Activated gamma-delta T cell (primary cell): Measurements from ENCODE around the gene ZNF335.

Experiments used
- DNase-seq: peaks from one replicate; lab custom pipeline; 2025; lab: John Stamatoyannopoulos, UW
- total RNA-seq, 2 donors: gene quantifications; one replicate each; lab custom pipeline; 2026; lab: John Stamatoyannopoulos, UW

Gene ZNF335, protein sequence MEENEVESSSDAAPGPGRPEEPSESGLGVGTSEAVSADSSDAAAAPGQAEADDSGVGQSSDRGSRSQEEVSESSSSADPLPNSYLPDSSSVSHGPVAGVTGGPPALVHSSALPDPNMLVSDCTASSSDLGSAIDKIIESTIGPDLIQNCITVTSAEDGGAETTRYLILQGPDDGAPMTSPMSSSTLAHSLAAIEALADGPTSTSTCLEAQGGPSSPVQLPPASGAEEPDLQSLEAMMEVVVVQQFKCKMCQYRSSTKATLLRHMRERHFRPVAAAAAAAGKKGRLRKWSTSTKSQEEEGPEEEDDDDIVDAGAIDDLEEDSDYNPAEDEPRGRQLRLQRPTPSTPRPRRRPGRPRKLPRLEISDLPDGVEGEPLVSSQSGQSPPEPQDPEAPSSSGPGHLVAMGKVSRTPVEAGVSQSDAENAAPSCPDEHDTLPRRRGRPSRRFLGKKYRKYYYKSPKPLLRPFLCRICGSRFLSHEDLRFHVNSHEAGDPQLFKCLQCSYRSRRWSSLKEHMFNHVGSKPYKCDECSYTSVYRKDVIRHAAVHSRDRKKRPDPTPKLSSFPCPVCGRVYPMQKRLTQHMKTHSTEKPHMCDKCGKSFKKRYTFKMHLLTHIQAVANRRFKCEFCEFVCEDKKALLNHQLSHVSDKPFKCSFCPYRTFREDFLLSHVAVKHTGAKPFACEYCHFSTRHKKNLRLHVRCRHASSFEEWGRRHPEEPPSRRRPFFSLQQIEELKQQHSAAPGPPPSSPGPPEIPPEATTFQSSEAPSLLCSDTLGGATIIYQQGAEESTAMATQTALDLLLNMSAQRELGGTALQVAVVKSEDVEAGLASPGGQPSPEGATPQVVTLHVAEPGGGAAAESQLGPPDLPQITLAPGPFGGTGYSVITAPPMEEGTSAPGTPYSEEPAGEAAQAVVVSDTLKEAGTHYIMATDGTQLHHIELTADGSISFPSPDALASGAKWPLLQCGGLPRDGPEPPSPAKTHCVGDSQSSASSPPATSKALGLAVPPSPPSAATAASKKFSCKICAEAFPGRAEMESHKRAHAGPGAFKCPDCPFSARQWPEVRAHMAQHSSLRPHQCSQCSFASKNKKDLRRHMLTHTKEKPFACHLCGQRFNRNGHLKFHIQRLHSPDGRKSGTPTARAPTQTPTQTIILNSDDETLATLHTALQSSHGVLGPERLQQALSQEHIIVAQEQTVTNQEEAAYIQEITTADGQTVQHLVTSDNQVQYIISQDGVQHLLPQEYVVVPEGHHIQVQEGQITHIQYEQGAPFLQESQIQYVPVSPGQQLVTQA (N-terminal part only)
- 157 to 195 reads per million in 2 donors for total RNA-seq

DNA sequence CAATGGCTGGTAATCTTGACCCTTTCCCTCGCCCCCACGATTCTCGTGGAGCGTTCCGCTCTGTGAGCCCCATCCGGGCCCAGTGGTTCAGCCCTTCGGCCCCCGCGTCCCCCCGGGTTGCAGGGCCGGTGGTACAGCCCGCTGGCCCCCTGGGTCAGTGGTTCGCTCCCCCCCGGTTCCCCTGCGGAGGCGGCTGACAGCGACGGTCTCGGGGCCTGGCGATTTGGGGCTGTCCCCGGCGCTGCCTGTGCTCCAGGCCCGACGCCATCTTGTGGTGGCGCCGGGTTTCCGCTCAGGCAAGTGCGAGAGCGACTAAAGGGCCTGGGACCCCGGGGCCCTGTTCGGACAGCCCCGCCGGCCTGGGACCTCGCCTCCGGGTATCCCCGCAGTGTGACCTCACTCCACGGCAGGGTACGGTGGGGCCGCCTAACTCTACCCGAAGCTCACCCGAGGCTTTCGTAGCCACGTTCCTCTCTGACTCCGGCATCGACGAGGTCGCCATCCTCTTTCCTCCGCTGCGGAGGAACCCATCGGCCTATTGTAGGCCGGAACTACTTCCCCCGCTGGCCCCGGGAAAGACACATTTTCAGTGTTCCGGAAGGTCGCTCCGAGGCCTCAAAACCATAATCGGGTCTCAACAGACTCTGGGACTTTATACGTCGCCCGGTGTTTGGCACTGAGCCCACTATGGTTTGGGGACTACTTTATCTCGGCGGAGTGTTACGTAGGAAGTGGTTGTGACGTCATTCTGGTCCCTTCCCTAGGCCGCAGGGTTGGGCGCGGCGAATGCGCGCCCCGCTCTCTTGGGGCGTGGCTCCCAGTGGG, at the start of gene ZNF335:
Gene ZNF335 (minus strand): TSS at position 529 of the 825 bp plus-strand sequence. CDS start 793 bp downstream, outside the sequence.
- DNase-seq = peak; percentile 91

DNA sequence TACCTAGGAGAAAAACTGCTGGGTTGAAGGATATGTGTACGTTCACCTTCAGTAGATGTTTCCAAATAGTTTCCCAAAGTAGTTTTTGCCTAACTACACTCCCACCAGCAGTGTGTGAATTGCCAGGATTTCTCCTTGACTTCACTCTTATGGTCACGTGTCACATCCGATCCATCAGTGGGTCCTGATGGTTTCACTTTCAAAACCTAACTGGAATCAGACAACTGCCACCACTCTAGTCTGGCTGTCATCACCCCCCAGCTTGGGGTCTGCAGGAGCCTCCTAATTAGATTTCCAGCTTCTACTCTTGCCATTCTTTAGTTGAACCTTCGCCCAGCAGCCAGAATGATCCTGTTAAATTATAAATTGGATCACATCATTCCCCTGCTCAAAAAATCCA, 48.6 kb upstream of the ZNF335 start:
- no peak for DNase-seq

DNA sequence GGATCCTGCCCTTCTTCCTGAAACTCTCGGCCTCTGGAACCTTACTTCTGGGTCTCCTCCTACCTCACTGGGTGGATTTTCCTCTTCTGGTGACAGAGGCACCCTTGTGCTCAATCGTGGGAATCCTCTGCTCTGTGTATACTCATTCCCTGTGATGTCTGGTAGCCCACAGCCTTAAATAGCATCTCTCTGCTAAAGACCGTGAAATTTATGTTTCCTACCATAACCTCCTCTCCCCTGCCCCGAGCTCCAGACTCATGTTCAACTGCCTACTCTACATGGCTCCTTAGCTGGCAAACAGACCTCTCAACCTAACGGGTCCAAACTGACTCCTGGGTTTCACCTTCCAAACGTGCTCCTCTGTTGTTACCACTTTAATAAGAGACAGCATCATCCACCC, 46.6 kb upstream of the ZNF335 start:
- DNase-seq = no peak

DNA sequence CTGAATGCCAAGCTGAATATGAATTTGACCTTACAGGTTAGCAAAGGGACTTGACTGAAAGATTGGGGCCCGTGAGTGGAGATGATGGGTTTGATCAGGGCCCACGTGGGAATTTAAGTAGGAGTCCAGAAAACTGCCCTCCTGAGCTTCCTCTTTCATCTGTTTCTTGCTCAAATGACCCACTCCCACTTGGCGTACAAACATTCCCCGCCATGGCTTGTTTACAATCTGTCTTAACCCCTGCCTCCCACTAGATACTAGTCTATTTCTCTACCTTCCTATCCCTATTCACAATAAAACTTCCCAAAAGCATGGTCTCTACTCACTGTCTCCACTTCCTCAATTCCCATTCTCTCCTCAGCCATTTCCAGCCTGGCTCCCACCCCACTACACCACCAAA, 46.1 kb upstream of the ZNF335 start:
- no peak for DNase-seq

DNA sequence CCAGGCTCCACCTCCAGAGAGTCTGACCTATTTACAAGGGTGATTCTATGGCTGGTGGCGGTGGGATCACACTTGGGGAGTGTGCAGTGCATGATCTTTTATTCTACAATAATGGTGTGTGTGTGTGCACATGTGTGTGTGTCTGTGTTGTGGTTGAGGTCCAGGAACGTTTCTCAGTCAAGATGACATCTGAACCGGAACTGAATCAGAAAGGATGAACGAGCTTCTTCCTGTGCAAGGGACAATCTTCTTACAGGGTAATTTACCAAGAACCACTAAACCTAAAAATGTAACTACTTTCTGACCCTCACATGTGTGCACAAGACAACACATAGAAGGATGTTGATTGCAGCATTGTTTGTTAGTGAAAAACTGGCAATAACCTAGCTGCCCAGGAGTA, 45.3 kb upstream of the ZNF335 start:
- DNase-seq = no peak

DNA sequence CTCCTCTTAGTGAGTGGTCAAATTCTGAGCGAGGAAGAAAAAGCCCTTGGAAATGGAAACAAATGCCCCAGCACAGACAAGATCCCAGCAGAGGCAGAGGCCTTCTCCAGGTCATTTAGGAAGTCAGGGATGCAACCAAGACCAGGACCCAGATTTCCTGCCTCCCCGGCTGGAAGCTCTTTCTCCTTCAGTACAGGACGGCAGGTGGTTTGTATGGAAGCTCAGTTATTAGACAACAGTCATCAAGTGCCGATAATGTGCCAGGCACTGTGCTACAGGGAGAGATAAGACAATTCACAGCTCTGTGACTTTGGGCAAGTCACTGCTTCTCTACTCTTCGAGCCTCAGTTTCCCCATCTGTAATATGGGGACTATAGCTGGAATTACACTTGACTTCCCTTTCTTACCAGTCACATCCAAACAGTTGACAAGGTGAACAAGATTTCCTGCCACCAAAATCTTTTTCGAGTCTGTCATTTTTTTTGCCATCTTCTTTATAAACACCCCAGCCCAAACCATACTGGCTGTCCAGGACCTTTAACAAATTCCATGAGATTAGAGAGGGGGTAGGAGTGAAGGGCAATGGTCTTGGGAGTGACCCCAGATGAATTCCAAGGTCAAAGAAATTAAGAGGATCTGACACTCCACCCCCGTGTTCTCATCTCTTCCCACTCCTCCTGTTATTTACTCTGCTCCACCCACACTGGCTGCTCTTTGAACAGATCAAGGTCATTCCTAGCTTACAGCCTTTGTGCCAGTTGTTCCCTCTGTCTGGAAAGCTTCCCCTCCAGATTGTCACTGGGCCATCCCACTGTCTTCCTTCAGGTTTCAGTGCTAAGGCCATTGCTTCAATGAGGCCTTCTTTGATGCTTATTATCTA, 42.8 kb upstream of the ZNF335 start:
- no peak for DNase-seq

DNA sequence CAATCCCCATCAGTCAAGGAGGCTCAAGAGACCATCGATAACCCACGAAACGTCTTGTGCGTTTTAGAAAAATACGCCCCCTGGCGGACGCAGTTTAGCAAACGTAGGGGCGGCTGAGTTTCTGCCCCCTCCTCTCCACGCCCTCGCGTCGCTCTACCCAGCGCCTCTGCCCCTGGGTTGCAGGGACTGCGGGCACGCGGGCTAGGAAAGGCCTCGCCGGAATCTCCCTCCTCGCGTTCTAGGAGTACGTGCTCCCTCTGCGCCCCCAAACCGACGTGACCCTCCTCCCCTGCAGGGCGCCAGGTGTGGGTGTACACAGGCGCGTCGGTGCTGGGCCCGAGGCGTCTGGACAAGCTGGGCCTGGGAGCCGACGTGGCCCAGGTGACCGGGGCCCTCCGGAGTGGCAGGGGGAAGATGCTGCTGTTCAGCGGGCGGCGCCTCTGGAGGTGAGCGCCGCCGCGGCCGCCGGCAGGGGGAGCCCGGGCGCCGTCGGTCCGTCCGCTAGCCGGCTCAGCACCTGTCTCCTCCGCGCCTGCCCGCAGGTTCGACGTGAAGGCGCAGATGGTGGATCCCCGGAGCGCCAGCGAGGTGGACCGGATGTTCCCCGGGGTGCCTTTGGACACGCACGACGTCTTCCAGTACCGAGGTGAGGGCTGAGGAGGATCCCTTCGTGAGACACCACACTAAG, 42.0 kb upstream of the ZNF335 start:
- DNase-seq = peak; percentile 41

DNA sequence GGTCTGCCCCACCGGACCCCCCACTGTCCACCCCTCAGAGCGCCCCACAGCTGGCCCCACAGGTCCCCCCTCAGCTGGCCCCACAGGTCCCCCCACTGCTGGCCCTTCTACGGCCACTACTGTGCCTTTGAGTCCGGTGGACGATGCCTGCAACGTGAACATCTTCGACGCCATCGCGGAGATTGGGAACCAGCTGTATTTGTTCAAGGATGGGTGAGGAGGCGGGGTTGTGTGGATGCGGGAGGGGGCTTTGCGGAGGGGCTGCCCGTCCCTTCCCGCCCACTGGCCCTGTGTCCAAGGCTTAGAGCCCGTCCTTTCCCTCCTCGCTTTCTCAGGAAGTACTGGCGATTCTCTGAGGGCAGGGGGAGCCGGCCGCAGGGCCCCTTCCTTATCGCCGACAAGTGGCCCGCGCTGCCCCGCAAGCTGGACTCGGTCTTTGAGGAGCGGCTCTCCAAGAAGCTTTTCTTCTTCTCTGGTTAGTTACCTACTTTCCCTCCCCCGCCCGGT, 41.4 kb upstream of the ZNF335 start:
- DNase-seq = no peak

DNA sequence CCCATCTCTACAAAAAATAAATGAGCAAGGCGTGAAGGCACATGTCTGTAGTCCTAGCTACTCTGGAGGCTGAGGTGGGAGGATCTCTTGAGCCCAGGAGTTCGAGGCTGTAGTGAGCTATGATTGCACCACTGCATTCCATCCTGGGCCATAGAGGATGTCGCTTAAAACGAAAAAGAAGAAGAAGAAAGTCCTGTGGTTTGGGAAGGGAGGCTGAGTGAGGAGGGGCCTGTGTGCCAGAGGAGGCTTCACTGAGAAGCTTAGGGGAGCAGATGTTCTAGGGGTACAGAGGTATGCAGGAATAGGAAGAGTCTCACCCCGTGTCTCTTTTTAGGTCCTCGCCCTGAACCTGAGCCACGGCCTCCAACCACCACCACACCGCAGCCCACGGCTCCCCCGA, 40.9 kb upstream of the ZNF335 start:
- no peak for DNase-seq

DNA sequence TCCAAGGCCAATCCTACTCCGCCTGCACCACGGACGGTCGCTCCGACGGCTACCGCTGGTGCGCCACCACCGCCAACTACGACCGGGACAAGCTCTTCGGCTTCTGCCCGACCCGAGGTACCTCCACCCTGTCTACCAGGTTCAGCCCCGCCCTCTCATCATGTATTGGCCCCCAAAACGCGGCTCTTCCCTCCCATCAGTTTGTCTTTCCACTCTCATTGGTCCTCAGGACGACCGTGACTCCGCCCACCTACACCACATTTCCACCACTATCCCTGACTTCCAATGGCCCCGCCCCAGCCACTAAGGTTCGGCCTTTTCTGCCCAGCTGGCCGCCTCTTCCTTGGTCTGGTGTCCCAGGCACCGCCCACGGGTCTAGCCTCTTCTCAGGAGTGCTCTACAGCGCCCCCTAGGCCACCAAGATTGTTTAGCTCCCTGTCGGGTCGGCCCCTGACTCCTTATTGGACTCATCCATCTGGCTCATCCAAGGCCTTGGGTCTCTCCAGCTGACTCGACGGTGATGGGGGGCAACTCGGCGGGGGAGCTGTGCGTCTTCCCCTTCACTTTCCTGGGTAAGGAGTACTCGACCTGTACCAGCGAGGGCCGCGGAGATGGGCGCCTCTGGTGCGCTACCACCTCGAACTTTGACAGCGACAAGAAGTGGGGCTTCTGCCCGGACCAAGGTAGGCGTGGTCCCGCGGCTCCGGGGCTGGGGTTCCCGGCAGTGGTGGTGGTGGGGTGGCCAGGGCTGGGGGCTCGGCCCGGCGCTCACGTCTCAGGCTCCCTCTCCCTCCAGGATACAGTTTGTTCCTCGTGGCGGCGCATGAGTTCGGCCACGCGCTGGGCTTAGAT, 39.9 kb upstream of the ZNF335 start:
- DNase-seq = no peak

DNA sequence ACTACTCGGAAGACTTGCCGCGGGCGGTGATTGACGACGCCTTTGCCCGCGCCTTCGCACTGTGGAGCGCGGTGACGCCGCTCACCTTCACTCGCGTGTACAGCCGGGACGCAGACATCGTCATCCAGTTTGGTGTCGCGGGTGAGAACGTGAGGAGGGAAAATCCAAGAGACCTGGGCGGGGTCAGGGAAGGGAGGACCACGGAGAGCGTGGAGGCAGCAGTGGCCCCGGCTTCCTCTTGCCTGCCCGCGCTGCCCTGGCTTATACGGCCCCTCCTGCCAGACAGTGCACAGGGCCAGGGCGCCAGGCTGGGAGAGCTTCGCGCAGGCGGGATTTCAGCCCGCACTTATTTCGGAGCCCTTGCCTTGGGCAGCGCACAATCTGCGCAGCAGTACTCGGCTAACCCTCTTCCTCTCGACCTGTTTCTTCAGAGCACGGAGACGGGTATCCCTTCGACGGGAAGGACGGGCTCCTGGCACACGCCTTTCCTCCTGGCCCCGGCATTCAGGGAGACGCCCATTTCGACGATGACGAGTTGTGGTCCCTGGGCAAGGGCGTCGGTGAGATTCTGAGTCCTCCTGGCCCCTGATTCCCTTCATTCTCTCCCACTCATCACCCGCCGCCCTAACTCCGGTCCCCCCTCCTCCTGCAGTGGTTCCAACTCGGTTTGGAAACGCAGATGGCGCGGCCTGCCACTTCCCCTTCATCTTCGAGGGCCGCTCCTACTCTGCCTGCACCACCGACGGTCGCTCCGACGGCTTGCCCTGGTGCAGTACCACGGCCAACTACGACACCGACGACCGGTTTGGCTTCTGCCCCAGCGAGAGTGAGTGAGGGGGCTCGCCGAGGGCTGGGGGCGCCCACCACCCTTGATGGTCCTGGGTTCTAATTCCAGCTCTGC, 38.7 kb upstream of the ZNF335 start:
- DNase-seq = peak; percentile 52

DNA sequence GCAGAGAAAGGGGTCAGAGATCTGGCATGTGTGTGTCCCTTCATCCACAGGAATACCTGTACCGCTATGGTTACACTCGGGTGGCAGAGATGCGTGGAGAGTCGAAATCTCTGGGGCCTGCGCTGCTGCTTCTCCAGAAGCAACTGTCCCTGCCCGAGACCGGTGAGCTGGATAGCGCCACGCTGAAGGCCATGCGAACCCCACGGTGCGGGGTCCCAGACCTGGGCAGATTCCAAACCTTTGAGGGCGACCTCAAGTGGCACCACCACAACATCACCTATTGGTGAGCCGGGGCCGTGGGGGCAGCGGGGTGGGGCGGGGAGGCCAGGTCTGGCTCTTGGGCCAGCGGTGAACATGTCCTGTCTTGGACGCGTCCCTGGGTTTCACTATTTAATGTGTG, 37.8 kb upstream of the ZNF335 start:
- DNase-seq = no peak

DNA sequence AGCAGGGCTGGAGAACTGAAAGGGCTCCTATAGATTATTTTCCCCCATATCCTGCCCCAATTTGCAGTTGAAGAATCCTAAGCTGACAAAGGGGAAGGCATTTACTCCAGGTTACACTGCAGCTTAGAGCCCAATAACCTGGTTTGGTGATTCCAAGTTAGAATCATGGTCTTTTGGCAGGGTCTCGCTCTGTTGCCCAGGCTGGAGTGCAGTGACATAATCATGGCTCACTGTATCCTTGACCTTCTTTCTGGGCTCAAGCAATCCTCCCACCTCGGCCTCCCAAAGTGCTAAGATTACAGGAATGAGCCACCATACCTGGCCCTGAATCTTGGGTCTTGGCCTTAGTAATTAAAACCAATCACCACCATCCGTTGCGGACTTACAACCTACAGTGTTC, 35.7 kb upstream of the ZNF335 start:
- no peak for DNase-seq

DNA sequence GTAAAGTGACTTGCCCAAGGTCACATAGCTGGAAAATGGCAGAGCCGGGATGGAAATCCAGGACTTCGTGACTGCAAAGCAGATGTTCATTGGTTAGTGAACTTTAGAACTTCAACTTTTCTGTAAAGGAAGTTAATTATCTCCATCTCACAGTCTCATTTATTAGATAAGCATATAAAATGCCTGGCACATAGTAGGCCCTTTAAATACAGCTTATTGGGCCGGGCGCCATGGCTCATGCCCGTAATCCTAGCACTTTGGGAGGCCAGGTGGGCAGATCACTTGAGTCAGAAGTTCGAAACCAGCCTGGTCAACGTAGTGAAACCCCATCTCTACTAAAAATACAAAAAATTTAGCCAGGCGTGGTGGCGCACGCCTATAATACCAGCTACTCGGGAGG, 35.0 kb upstream of the ZNF335 start:
- no peak for DNase-seq

DNA sequence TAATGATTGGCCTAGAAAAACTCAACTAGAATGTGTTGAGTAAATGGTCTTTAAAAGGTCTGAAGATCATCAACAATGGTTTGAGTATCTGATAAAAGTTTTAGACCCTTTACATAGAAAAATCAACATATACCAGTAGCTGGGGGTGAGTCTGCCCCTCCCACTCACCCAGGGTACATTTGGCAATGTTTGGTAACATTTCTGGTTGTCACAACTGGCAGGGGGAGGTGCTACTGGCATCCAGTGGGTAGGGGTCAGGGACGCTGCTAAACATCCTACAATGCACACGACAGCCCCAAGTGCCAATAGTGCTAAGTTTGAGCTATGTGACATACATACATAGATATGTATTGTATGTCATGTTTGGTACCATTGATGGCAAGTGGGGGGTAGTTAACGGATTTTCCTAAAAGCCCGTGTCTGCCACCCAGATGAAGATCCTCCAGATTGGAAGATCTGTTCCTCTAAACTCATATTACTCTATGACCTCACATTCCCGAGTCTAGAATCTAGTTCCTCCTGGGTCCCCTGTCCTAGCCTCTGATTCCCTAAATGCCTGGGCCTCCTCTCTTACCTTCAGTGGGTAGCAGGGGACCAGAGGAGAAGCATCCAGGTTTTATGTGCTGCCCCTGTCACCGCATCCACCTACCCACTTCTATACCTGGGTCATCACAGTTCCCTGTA, 34.2 kb upstream of the ZNF335 start:
- DNase-seq = no peak

DNA sequence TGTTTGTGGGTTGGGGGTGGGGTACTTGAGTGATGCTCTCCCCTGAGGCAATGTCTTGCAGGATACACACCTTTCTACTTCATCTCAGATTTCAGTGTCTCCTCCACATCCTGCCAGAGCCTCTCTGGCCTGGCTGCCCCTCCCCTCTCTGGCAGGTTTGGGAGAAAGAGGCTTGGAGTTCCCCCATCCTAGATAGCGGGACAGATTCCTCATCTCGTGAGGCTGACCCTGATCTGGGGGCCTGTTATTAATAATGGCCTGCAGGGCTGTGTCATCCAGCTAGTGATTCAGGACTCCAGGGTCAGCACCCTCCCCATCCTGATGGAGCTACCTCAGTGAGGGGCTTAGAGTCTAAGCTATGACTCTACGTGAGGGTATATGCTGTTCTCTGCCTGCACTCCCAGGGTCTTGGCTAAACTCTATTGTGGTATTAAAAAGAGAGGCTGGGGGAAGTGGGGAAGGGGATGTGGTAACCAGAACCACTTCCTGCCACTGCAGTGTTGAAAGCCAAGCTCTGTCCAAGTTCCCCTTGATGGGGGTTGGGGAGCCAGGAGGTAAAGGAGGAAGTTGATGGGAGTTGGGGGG, 33.0 kb upstream of the ZNF335 start:
- DNase-seq = no peak
